GM12873 (cell line): ENCODE data around the gene RCN1.

ENCODE experiments used
- CTCF ChIP-seq: IDR thresholded peaks from 2 replicates; pipeline ENCODE4 v1.5.1; 2012; ENCODE audit warnings: low read depth, mild to moderate bottlenecking, moderate library complexity, low read length, control low read depth; ENCODE audit not compliant: insufficient read depth; ENCODE audit errors: missing control alignments

RCN1 gene

GRCh38 chr11:32090545-32091370, at the start of gene RCN1:
RCN1 (plus strand) TSS chr11:32091074; CDS start chr11:32091197, 123 bp downstream.
- TF ChIP-seq CTCF: no peak

GRCh38 chr11:32043737-32044136, 47.1 kb upstream of the RCN1 start:
- TF ChIP-seq CTCF: no peak

GRCh38 chr11:32044158-32044863, 46.6 kb upstream of the RCN1 start:
- TF ChIP-seq CTCF: no peak

GRCh38 chr11:32045456-32045855, 45.4 kb upstream of the RCN1 start:
- TF ChIP-seq CTCF: no peak

GRCh38 chr11:32050264-32050663, 40.6 kb upstream of the RCN1 start:
- no peak for TF ChIP-seq CTCF

- TF ChIP-seq CTCF: peak; percentile 66
These were observed 38.7 kb upstream of the RCN1 start for GRCh38 chr11:32052215-32052614.

- no peak for TF ChIP-seq CTCF
These were observed 37.6 kb upstream of the RCN1 start for GRCh38 chr11:32053151-32053888.
